Uterus (tissue), 4 donors: ENCODE results near the gene SWSAP1. TPM values are rescaled to one million over a fixed set of nuclear protein-coding genes. Genes with fewer than 3 reads are reported as not detected.

Experiments
- DNase-seq, 2 donors: peaks; one replicate each; pipeline ENCODE4 v3.0.0-alpha.2; 2019 to 2020
- H3K27ac ChIP-seq, 2 donors: fragments of 200-600 bp; sonication (generic); 1 replicate in 1 of 2; 2 replicates in 1 of 2; pipeline ENCODE4 v1.5.1; 2016 to 2018
- H3K27me3 ChIP-seq, 2 donors: fragments of 200-600 bp; sonication (generic); one replicate each; pipeline ENCODE4 v1.5.1; 2018 to 2019; ENCODE audit warnings: control low read depth in 1 of 2
- H3K36me3 ChIP-seq, 2 donors: fragments of 200-600 bp; sonication (generic); one replicate each; pipeline ENCODE4 v1.5.1; 2019; ENCODE audit warnings: control low read depth in 1 of 2
- H3K4me1 ChIP-seq, 2 donors: fragments of 200-600 bp; sonication (generic); one replicate each; pipeline ENCODE4 v1.5.1; 2018 to 2019; ENCODE audit warnings: control low read depth in 1 of 2
- H3K4me3 ChIP-seq, 2 donors: fragments of 200-600 bp; sonication (generic); 1 replicate in 1 of 2; 2 replicates in 1 of 2; pipeline ENCODE4 v1.5.1; 2018 to 2019; ENCODE audit warnings: mild to moderate bottlenecking in 1 of 2
- H3K9me3 ChIP-seq, 2 donors: fragments of 200-600 bp; sonication (generic); one replicate each; pipeline ENCODE4 v1.5.1; 2019; ENCODE audit warnings: control low read depth in 1 of 2
- CTCF ChIP-seq, 4 experiments: fragments of 200-600 bp in 2 of 4; fragments of 450-650 bp in 2 of 4; sonication (generic) in 2 of 4; IDR thresholded peaks; one replicate each; pipeline ENCODE4 v1.5.1; 2016 to 2019; ENCODE audit warnings: antibody characterized with exemption in 4 of 4, mild to moderate bottlenecking in 2 of 4, moderate library complexity in 1 of 4
- POLR2A ChIP-seq, 2 donors: fragments of 450-650 bp; IDR thresholded peaks; one replicate each; pipeline ENCODE4 v1.6.1; 2016; ENCODE audit warnings: antibody characterized with exemption in 2 of 2, mild to moderate bottlenecking in 1 of 2, moderate library complexity in 1 of 2
- intact Hi-C: fragments of 100-400 bp; cut with DNase I; formaldehyde crosslinking; loops from one replicate; pipeline ENCODE4 v1.15.1; 2023; ENCODE audit warnings: low total_unique reads
- total RNA-seq, 4 donors: library from RNA; depleted of rRNA in 3 of 4; stranded (reverse); fragments of >200 nt in 3 of 4; gene quantifications; one replicate each; pipeline versions ENCODE4 v1.1.0 to v1.2.4, GENCODE V29; 2014 to 2023
- donor health status: DM: yes; HTN: yes; CAD: no.

The SWSAP1 gene
- total RNA-seq, 4 donors from 2014 or later, result 0.48 to 3.5 (median 0.68) TPM

- intact Hi-C loops, result no loop called here
- no peaks in the 10 kb centered on the region for H3K9me3 ChIP-seq
- H3K27me3 ChIP-seq, result no peaks in the 10 kb centered on the region
- H3K27ac ChIP-seq, result no peak overlapping the region
- no peaks in the 10 kb centered on the region for H3K4me1 ChIP-seq
- TF ChIP-seq POLR2A (IDR thresholded peaks at IDR 0.05), result no peak
- no peaks in the 10 kb centered on the region for H3K36me3 ChIP-seq
- DNase-seq, result no peak
- H3K4me3 ChIP-seq, result no peak overlapping the region
Measured at GRCh38 chr19:11363881-11364280, 10.6 kb upstream of the SWSAP1 start.

GRCh38 chr19:11364296-11364904, 10.1 kb upstream of the SWSAP1 start:
- Histone ChIP-seq H3K9me3 (no peaks in the 10 kb centered on the region), H3K27me3 (no peaks in the 10 kb centered on the region), H3K36me3 (no peaks in the 10 kb centered on the region), H3K4me1 (no peaks in the 10 kb centered on the region), H3K27ac (no peak overlapping the region), H3K4me3 (no peak overlapping the region)
- TF ChIP-seq POLR2A (IDR thresholded peaks at IDR 0.05) (no peak), CTCF (IDR thresholded peaks at IDR 0.05) (no peak)
- intact Hi-C loops, result no loop called here
- DNase-seq, result no peak

GRCh38 chr19:11364935-11365334, 9.5 kb upstream of the SWSAP1 start:
- no peaks in the 10 kb centered on the region for H3K36me3 ChIP-seq
- intact Hi-C loops, result no loop called here
- H3K27ac ChIP-seq, result peak overlapping the region in 1 of 2 donors; percentile 12

GRCh38 chr19:11365557-11366117, 8.8 kb upstream of the SWSAP1 start:
- no peak for DNase-seq
- Histone ChIP-seq H3K4me1 (no peaks in the 10 kb centered on the region), H3K27ac (peak overlapping the region in 1 of 2 donors; percentile 12), H3K36me3 (no peaks in the 10 kb centered on the region), H3K27me3 (no peaks in the 10 kb centered on the region), H3K9me3 (no peaks in the 10 kb centered on the region), H3K4me3 (no peak overlapping the region)
- intact Hi-C loops, result no loop called here
- no peak for TF ChIP-seq CTCF (IDR thresholded peaks at IDR 0.05)
- no peak for TF ChIP-seq POLR2A (IDR thresholded peaks at IDR 0.05)

More at GRCh38 chr19:11364935-11365334, 9.5 kb upstream of the SWSAP1 start:
- DNase-seq, result no peak
- TF ChIP-seq CTCF (IDR thresholded peaks at IDR 0.05) (no peak), POLR2A (IDR thresholded peaks at IDR 0.05) (no peak)
- no peaks in the 10 kb centered on the region for H3K4me1 ChIP-seq
- no peaks in the 10 kb centered on the region for H3K27me3 ChIP-seq
- H3K9me3 ChIP-seq, result no peaks in the 10 kb centered on the region
- no peak overlapping the region for H3K4me3 ChIP-seq

- no peak overlapping the region for H3K4me3 ChIP-seq
- no peaks in the 10 kb centered on the region for H3K27me3 ChIP-seq
- H3K4me1 ChIP-seq, result no peaks in the 10 kb centered on the region
- TF ChIP-seq POLR2A (IDR thresholded peaks at IDR 0.05), result no peak
- TF ChIP-seq CTCF (IDR thresholded peaks at IDR 0.05), result no peak
- no peak for DNase-seq
- H3K9me3 ChIP-seq, result no peaks in the 10 kb centered on the region
- intact Hi-C loops, result no loop called here
- no peak overlapping the region for H3K27ac ChIP-seq
- no peaks in the 10 kb centered on the region for H3K36me3 ChIP-seq
Measured at GRCh38 chr19:11367528-11367927, 6.9 kb upstream of the SWSAP1 start.
